ENCODE measurements around the gene CHST7. TPM values are rescaled to one million over a fixed set of nuclear protein-coding genes. Genes with fewer than 3 reads are reported as not detected.

The CHST7 gene
- total RNA-seq, 1 experiment from 2014 or later, result 24.7 TPM

DNA sequence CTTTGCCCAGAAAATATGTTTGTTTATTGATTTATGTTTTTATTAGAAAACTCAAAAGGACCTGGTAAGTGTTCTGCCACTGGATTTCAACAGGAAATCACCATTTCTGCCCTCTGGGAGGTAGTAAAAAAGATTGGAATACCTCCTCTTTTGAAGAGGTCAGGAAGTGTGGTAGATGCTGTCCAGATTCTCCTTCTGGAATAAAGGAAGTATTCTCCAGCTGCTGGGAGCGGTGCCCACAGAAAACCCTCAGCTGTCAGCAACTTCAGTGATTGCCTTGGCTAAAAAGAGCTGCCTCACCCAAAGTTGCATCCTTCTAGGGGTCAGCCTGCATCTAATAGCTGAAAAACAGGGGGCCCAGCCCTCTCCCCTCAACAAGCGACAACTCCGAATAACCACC, 14.5 kb upstream of the CHST7 start:
- Histone ChIP-seq H3K27ac (ENCODE audit: low read length) (no peak overlapping the region), H3K4me3 (ENCODE audit: low read length) (no peak overlapping the region), H3K4me2 (ENCODE audit: low read length) (no peak overlapping the region), H3K9ac (ENCODE audit: low read length) (no peak overlapping the region), H3K9me3 (ENCODE audit: low read length) (no peaks in the 10 kb centered on the region), H3K36me3 (ENCODE audit: low read depth, low read length) (no peaks in the 10 kb centered on the region), H2AFZ (ENCODE audit: low read length) (no peak overlapping the region), H3K9me2 (replicated peaks; ENCODE audit: low read length) (no peaks in the 10 kb centered on the region), H3K79me2 (ENCODE audit: low read length) (no peaks in the 10 kb centered on the region), H4K20me1 (ENCODE audit: low read length) (no peaks in the 10 kb centered on the region), H3K27me3 (ENCODE audit: low read length) (no peaks in the 10 kb centered on the region), H3K4me1 (ENCODE audit: insufficient read depth, low read length) (peaks cover 7% of the 10 kb centered on the region; the same call in 1 of the 2 replicates), H3F3A (ENCODE audit: low read length, unreplicated experiment) (no peaks in the 10 kb centered on the region)
- ATAC-seq (peak; percentile 57), DNase-seq (no peak)
- no TSS peak for BruUV-seq (replicated peaks)
- intact Hi-C loops (cut with micrococcal nuclease), result loop anchor here (5.0 kb wide), 1 partner anchor 128 kb away; no protein-coding TSS in a partner anchor
- POLR2A ChIA-PET (ENCODE audit: unreplicated experiment), result no interaction called here
- CTCF ChIA-PET, result no interaction called here
- no peak for TF ChIP-seq CTCF (conservative IDR thresholded peaks at IDR 0.05; ENCODE audit: low read depth, low read length)
- TF ChIP-seq EZH2 (IDR thresholded peaks at IDR 0.05; ENCODE audit: low read length, unreplicated experiment), result no peak
- no peak for TF ChIP-seq EZH2phosphoT487 (IDR thresholded peaks at IDR 0.05; ENCODE audit: borderline replicate concordance, low read length)

- TF ChIP-seq EZH2phosphoT487 (IDR thresholded peaks at IDR 0.05; ENCODE audit: borderline replicate concordance, low read length), result no peak
- Histone ChIP-seq H3K27me3 (ENCODE audit: low read length) (no peaks in the 10 kb centered on the region), H3K27ac (ENCODE audit: low read length) (no peak overlapping the region), H4K20me1 (ENCODE audit: low read length) (no peaks in the 10 kb centered on the region), H3K4me1 (ENCODE audit: insufficient read depth, low read length) (peaks cover 17% of the 10 kb centered on the region), H2AFZ (ENCODE audit: low read length) (no peak overlapping the region), H3K4me3 (ENCODE audit: low read length) (no peak overlapping the region), H3F3A (ENCODE audit: low read length, unreplicated experiment) (no peaks in the 10 kb centered on the region), H3K36me3 (ENCODE audit: low read depth, low read length) (no peaks in the 10 kb centered on the region), H3K9ac (ENCODE audit: low read length) (no peak overlapping the region), H3K9me3 (ENCODE audit: low read length) (no peaks in the 10 kb centered on the region), H3K4me2 (ENCODE audit: low read length) (no peak overlapping the region), H3K9me2 (replicated peaks; ENCODE audit: low read length) (no peaks in the 10 kb centered on the region), H3K79me2 (ENCODE audit: low read length) (no peaks in the 10 kb centered on the region)
- POLR2A ChIA-PET (ENCODE audit: unreplicated experiment), result interaction anchor here (0.6 kb wide), 1 partner anchor 196 kb away, joined by 4 read pairs; no protein-coding TSS in a partner anchor
- DNase-seq (peak; percentile 14), ATAC-seq (no peak)
- no TSS peak for BruUV-seq (replicated peaks)
- CTCF ChIA-PET, result no interaction called here
- intact Hi-C loops (cut with micrococcal nuclease), result no loop called here
These were observed 11.5 kb upstream of the CHST7 start for GRCh38 chrX:46561824-46562657.

- no peaks in the 10 kb centered on the region for H3K79me2 ChIP-seq (ENCODE audit: low read length)
- no peak for DNase-seq
- no peaks in the 10 kb centered on the region for H3K36me3 ChIP-seq (ENCODE audit: low read depth, low read length)
- ATAC-seq, result no peak
- no peaks in the 10 kb centered on the region for H3K9me3 ChIP-seq (ENCODE audit: low read length)
- H3K4me1 ChIP-seq (ENCODE audit: insufficient read depth, low read length), result peaks cover 19% of the 10 kb centered on the region
- BruUV-seq (replicated peaks), result no TSS peak
- no peaks in the 10 kb centered on the region for H3K27me3 ChIP-seq (ENCODE audit: low read length)
- H3K9ac ChIP-seq (ENCODE audit: low read length), result no peak overlapping the region
- H4K20me1 ChIP-seq (ENCODE audit: low read length), result no peaks in the 10 kb centered on the region
- TF ChIP-seq CTCF (conservative IDR thresholded peaks at IDR 0.05; ENCODE audit: low read depth, low read length), result no peak
- no peak for TF ChIP-seq EZH2 (IDR thresholded peaks at IDR 0.05; ENCODE audit: low read length, unreplicated experiment)
- no peak for TF ChIP-seq EZH2phosphoT487 (IDR thresholded peaks at IDR 0.05; ENCODE audit: borderline replicate concordance, low read length)
- H3K4me3 ChIP-seq (ENCODE audit: low read length), result no peak overlapping the region
- H3K27ac ChIP-seq (ENCODE audit: low read length), result peak overlapping the region; percentile 75
- no peaks in the 10 kb centered on the region for H3K9me2 ChIP-seq (replicated peaks; ENCODE audit: low read length)
- H3F3A ChIP-seq (ENCODE audit: low read length, unreplicated experiment), result no peaks in the 10 kb centered on the region
- POLR2A ChIA-PET (ENCODE audit: unreplicated experiment), result interaction anchor here (0.6 kb wide), 1 partner anchor 70 kb away, joined by 4 read pairs; no protein-coding TSS in a partner anchor
- no peak overlapping the region for H2AFZ ChIP-seq (ENCODE audit: low read length)
- CTCF ChIA-PET, result no interaction called here
- peak overlapping the region; percentile 47 for H3K4me2 ChIP-seq (ENCODE audit: low read length)
- intact Hi-C loops (cut with micrococcal nuclease), result loop anchor here (2.0 kb wide), 1 partner anchor 203 kb away; no protein-coding TSS in a partner anchor
These were observed 6.2 kb upstream of the CHST7 start for GRCh38 chrX:46567388-46567787.

All from PC-3 (cell line).